Adrenal gland (tissue), 5 donors: ENCODE results near the gene MYF6.

Source experiments
- POLR2A ChIP-seq, 2 donors: fragments of 450-650 bp; IDR thresholded peaks; one replicate each; pipeline ENCODE4 v1.6.1; 2017; ENCODE audit warnings: antibody characterized with exemption in 2 of 2, mild to moderate bottlenecking in 2 of 2, moderate library complexity in 1 of 2
- TF ChIP-seq, protein P1 (sequence below), 6 experiments: fragments of 450-650 bp in 4 of 6; fragments of 200-600 bp in 2 of 6; sonication (generic) in 1 of 6; IDR thresholded peaks; 1 replicate in 5 of 6; 2 replicates in 1 of 6; pipeline versions ENCODE4 v1.5.1 to v1.8.0; 2016 to 2021; ENCODE audit warnings: antibody characterized with exemption in 6 of 6, mild to moderate bottlenecking in 2 of 6, moderate library complexity in 1 of 6
- donor health status: DM: no; HTN: no; CAD: no.

DNA sequence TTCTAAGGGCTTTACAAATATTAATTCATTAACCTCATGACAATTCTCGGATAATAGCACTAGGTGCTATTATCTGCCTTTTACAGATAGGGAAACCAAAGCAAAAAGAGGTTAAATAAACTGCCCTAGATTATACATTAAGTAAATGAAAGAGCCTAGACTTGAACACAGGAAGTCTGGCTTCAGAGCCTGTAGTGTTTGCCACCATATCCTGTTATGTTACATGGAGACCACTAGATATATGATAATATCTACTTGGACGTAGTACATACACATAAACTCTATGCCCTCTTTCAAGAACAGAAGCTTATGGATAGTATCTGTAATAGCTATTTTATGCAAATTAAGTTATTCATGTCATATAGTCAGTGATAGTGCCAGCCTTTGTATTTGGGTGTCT is 16.9 kb upstream of the MYF6 start:
- TF ChIP-seq, protein P1, sequence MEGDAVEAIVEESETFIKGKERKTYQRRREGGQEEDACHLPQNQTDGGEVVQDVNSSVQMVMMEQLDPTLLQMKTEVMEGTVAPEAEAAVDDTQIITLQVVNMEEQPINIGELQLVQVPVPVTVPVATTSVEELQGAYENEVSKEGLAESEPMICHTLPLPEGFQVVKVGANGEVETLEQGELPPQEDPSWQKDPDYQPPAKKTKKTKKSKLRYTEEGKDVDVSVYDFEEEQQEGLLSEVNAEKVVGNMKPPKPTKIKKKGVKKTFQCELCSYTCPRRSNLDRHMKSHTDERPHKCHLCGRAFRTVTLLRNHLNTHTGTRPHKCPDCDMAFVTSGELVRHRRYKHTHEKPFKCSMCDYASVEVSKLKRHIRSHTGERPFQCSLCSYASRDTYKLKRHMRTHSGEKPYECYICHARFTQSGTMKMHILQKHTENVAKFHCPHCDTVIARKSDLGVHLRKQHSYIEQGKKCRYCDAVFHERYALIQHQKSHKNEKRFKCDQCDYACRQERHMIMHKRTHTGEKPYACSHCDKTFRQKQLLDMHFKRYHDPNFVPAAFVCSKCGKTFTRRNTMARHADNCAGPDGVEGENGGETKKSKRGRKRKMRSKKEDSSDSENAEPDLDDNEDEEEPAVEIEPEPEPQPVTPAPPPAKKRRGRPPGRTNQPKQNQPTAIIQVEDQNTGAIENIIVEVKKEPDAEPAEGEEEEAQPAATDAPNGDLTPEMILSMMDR (IDR thresholded peaks at IDR 0.05) = no peak
- TF ChIP-seq POLR2A (IDR thresholded peaks at IDR 0.05) = no peak
